Measurements from ENCODE around the gene IFITM2.
A peak's percentile ranks its signal among the peaks of the same experiment; 100 is the strongest.

DNA sequence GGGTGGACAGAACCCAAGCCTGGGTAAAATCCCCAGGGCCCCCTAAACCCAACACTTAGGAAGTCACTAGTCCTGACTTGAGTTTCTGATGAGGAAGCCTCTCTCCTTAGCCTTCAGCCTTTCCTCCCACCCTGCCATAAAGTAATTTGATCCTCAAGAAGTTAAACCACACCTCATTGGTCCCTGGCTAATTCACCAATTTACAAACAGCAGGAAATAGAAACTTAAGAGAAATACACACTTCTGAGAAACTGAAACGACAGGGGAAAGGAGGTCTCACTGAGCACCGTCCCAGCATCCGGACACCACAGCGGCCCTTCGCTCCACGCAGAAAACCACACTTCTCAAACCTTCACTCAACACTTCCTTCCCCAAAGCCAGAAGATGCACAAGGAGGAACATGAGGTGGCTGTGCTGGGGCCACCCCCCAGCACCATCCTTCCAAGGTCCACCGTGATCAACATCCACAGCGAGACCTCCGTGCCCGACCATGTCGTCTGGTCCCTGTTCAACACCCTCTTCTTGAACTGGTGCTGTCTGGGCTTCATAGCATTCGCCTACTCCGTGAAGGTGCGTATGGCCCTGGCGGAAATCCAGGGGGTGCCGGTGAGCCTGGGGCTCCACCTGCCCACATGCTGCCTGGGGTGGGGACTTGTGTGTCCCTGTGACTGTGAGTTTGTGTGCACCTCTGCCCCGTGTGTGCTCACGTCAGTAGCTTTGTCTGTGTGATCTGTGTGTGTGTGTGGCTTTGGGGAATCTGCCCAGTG, 6.4 kb downstream of the IFITM2 start, which contains the start of gene IFITM1:
- peak; percentile 50 to 78 for TF ChIP-seq POLR2A (IDR thresholded peaks at IDR 0.05)
- TF ChIP-seq, protein P1, sequence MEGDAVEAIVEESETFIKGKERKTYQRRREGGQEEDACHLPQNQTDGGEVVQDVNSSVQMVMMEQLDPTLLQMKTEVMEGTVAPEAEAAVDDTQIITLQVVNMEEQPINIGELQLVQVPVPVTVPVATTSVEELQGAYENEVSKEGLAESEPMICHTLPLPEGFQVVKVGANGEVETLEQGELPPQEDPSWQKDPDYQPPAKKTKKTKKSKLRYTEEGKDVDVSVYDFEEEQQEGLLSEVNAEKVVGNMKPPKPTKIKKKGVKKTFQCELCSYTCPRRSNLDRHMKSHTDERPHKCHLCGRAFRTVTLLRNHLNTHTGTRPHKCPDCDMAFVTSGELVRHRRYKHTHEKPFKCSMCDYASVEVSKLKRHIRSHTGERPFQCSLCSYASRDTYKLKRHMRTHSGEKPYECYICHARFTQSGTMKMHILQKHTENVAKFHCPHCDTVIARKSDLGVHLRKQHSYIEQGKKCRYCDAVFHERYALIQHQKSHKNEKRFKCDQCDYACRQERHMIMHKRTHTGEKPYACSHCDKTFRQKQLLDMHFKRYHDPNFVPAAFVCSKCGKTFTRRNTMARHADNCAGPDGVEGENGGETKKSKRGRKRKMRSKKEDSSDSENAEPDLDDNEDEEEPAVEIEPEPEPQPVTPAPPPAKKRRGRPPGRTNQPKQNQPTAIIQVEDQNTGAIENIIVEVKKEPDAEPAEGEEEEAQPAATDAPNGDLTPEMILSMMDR (IDR thresholded peaks at IDR 0.05 in 4 of 5, conservative IDR thresholded peaks at IDR 0.05 in 1 of 5) = no peak
